Neural progenitor cell (in vitro differentiated cells): ENCODE measurements around the gene RBP4. TPM values are rescaled to one million over a fixed set of nuclear protein-coding genes. Genes with fewer than 3 reads are reported as not detected.

ENCODE experiments used
- DNase-seq: peaks from one replicate; pipeline ENCODE4 v3.0.0-alpha.2; 2016; ENCODE audit warnings: low spot score
- H2AFZ ChIP-seq: fragments of 200-600 bp; sonication (generic); replicated peaks from 2 replicates; pipeline ENCODE4 v1.6.1; 2016; ENCODE audit warnings: antibody characterized with exemption
- H3F3A ChIP-seq: fragments of 200-600 bp; sonication (generic); 2 replicates; pipeline ENCODE4 v1.6.1; 2016; ENCODE audit warnings: antibody characterized with exemption, low read depth
- H3K27ac ChIP-seq: fragments of 200-600 bp; sonication (generic); 2 replicates; pipeline ENCODE4 v1.5.1; 2016; ENCODE audit warnings: mild to moderate bottlenecking
- H3K27me3 ChIP-seq: fragments of 200-600 bp; sonication (generic); 2 replicates; pipeline ENCODE4 v1.6.1; 2016; ENCODE audit warnings: mild to moderate bottlenecking, moderate library complexity
- H3K36me3 ChIP-seq: fragments of 200-600 bp; sonication (generic); 2 replicates; pipeline ENCODE4 v1.5.1; 2016
- H3K4me1 ChIP-seq: fragments of 200-600 bp; sonication (generic); 2 replicates; pipeline ENCODE4 v1.6.1; 2016; ENCODE audit warnings: mixed run types
- H3K4me2 ChIP-seq: fragments of 200-600 bp; sonication (generic); 2 replicates; pipeline ENCODE4 v1.6.1; 2016
- H3K4me3 ChIP-seq: fragments of 200-600 bp; sonication (generic); 2 replicates; pipeline ENCODE4 v1.5.1; 2016
- H3K79me2 ChIP-seq: fragments of 200-600 bp; sonication (generic); 2 replicates; pipeline ENCODE4 v1.6.1; 2016; ENCODE audit warnings: low read depth
- H3K9ac ChIP-seq: fragments of 200-600 bp; sonication (generic); 2 replicates; pipeline ENCODE4 v1.6.1; 2016
- H3K9me3 ChIP-seq: fragments of 200-600 bp; sonication (generic); 2 replicates; pipeline ENCODE4 v1.5.1; 2016; ENCODE audit warnings: low read depth
- H4K20me1 ChIP-seq: fragments of 200-600 bp; sonication (generic); 2 replicates; pipeline ENCODE4 v1.6.1; 2016; ENCODE audit warnings: low read depth
- H3K27ac Mint-ChIP-seq: 3 replicates; pipeline ENCODE4 v1.8.0; 2021; ENCODE audit warnings: mixed read lengths
- H3K27me3 Mint-ChIP-seq: 2 replicates; pipeline ENCODE4 v1.8.0; 2022; ENCODE audit warnings: low read depth, mild to moderate bottlenecking, inconsistent platforms, moderate library complexity, mixed read lengths; ENCODE audit not compliant: insufficient read depth
- H3K36me3 Mint-ChIP-seq: 3 replicates; pipeline ENCODE4 v1.8.0; 2021; ENCODE audit warnings: mixed read lengths
- H3K4me1 Mint-ChIP-seq: 3 replicates; pipeline ENCODE4 v1.8.0; 2021; ENCODE audit warnings: mixed read lengths
- H3K4me3 Mint-ChIP-seq: 3 replicates; pipeline ENCODE4 v1.8.0; 2021; ENCODE audit warnings: mild to moderate bottlenecking, moderate library complexity, mixed read lengths
- H3K9me3 Mint-ChIP-seq: 3 replicates; pipeline ENCODE4 v1.8.0; 2020; ENCODE audit warnings: mixed read lengths
- CTCF ChIP-seq: fragments of 200-600 bp; sonication (generic); IDR thresholded peaks from 2 replicates; pipeline ENCODE4 v1.5.1; 2017; ENCODE audit warnings: antibody characterized with exemption, mild to moderate bottlenecking
- EZH2 ChIP-seq: fragments of 200-600 bp; sonication (generic); IDR thresholded peaks from 2 replicates; pipeline ENCODE4 v1.6.1; 2017; ENCODE audit warnings: antibody characterized with exemption, mild to moderate bottlenecking, moderate library complexity
- EZH2phosphoT487 ChIP-seq: fragments of 200-600 bp; sonication (generic); IDR thresholded peaks from 2 replicates; pipeline ENCODE4 v1.6.1; 2017; ENCODE audit warnings: antibody characterized with exemption
- total RNA-seq: library from RNA; depleted of rRNA; stranded (reverse); fragments of >200 nt; gene quantifications from 2 replicates; pipeline ENCODE4 v1.2.3, GENCODE V29; 2015; ENCODE audit warnings: low replicate concordance

Gene RBP4
- total RNA-seq, 1 donor from 2014 or later: 0.28 TPM

DNA sequence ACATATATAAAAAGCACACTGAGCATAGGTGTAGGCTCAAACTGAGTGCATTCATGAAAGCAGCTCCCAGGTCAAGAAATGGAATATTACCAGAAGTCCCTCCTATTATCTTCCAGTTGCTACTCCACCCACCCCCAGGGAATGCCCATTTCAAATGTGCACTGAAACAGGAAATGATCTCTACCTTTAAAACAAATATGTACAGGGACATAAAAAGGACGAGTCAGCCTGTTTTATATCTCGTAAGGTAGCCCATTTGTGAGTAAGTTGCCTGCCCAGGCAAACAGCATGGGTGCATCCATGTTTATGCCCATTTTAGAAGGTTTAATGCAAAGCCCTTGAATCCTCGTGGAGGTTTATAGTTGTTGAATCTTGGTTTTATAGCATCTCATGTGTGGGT is 24.1 kb downstream of the RBP4 start:
- H3K36me3 Mint-ChIP-seq: no peaks in the 10 kb centered on the region
- no peaks in the 10 kb centered on the region for H3K4me1 ChIP-seq
- peaks cover 22% of the 10 kb centered on the region for H3K27me3 Mint-ChIP-seq
- H3K79me2 ChIP-seq: no peaks in the 10 kb centered on the region
- TF ChIP-seq EZH2phosphoT487 (no peak), CTCF (no peak), EZH2 (no peak)
- H4K20me1 ChIP-seq: no peaks in the 10 kb centered on the region
- no peaks in the 10 kb centered on the region for H3K36me3 ChIP-seq
- peaks cover 31% of the 10 kb centered on the region for H3K27me3 ChIP-seq
- no peaks in the 10 kb centered on the region for H3F3A ChIP-seq
- H3K27ac ChIP-seq: no peak overlapping the region
- no peaks in the 10 kb centered on the region for H3K9me3 ChIP-seq
- no peak overlapping the region for H3K4me3 ChIP-seq
- H3K4me2 ChIP-seq: no peak overlapping the region
- no peak overlapping the region for H3K9ac ChIP-seq
- no peak overlapping the region for H3K27ac Mint-ChIP-seq
- H3K4me1 Mint-ChIP-seq: peaks cover 17% of the 10 kb centered on the region
- peaks cover 3% of the 10 kb centered on the region for H3K9me3 Mint-ChIP-seq
- no peak overlapping the region for H3K4me3 Mint-ChIP-seq
- DNase-seq: no peak
- H2AFZ ChIP-seq: no peak overlapping the region

GRCh38 chr10:93573924-93574323 is 27.1 kb downstream of the RBP4 start:
- H3K9ac ChIP-seq: no peak overlapping the region
- H2AFZ ChIP-seq: no peak overlapping the region
- no peak for TF ChIP-seq CTCF
- TF ChIP-seq EZH2: no peak
- TF ChIP-seq EZH2phosphoT487: no peak
- DNase-seq: no peak
- Mint-ChIP-seq H3K36me3 (no peaks in the 10 kb centered on the region), H3K4me3 (no peak overlapping the region), H3K9me3 (no peaks in the 10 kb centered on the region), H3K27ac (no peak overlapping the region), H3K4me1 (peaks cover 3% of the 10 kb centered on the region), H3K27me3 (peaks cover 35% of the 10 kb centered on the region)
- peaks cover 61% of the 10 kb centered on the region for H3K27me3 ChIP-seq
- no peak overlapping the region for H3K4me3 ChIP-seq
- no peak overlapping the region for H3K27ac ChIP-seq
- H3K4me2 ChIP-seq: no peak overlapping the region
- H3K4me1 ChIP-seq: no peaks in the 10 kb centered on the region
- H3F3A ChIP-seq: no peaks in the 10 kb centered on the region
- no peaks in the 10 kb centered on the region for H3K9me3 ChIP-seq
- H3K79me2 ChIP-seq: no peaks in the 10 kb centered on the region
- H4K20me1 ChIP-seq: no peaks in the 10 kb centered on the region
- H3K36me3 ChIP-seq: no peaks in the 10 kb centered on the region

DNA sequence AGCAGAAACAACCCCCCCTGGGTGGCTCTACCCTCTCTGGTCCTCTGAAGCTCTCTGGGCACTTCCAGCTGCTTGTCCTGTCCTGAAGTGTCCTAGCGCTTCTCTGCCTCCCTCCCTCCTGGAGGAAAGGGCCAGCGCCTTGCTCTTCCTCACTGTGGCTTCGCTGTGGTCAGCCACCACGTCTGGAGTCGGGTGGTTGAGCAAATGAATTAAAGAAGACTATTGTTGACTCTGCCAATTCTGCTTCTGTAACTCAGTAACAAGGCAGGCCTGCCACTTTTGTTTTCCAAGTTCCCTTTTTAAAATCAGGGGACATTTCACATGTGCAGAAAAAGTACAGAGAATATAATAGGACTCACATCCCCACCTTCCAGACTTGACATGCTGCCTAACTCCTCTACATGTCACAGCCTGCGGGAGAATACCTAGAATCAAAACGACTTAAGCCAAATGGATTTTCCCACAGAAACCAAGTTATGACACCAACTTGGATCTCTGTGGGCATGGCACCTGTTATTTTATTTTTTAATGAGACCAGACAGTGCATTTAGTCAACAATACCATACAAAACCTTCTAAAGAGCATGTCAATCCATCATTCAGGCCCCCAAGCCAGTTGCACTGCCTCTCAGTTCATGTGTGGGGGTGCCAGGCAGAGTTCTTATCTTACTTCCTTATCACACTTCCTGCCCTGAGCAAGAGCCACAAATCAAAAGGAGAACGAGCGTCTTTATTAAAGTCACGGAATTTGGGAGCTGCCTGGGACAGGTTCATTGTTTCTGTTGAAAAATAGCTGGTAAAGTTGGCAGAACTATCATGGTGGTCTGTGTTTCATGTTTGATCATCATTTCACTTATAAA is 27.8 kb downstream of the RBP4 start:
- H2AFZ ChIP-seq: no peak overlapping the region
- H3K27me3 Mint-ChIP-seq: peaks cover 41% of the 10 kb centered on the region

More for the DNA sequence above, 27.8 kb downstream of the RBP4 start:
- H3K4me1 ChIP-seq: no peaks in the 10 kb centered on the region
- no peaks in the 10 kb centered on the region for H3F3A ChIP-seq
- H3K4me2 ChIP-seq: no peak overlapping the region
- H3K4me3 ChIP-seq: no peak overlapping the region
- H3K4me1 Mint-ChIP-seq: no peaks in the 10 kb centered on the region
- peaks cover 68% of the 10 kb centered on the region for H3K27me3 ChIP-seq
- H3K9me3 ChIP-seq: no peaks in the 10 kb centered on the region
- no peaks in the 10 kb centered on the region for H3K36me3 ChIP-seq
- no peaks in the 10 kb centered on the region for H3K9me3 Mint-ChIP-seq
- no peaks in the 10 kb centered on the region for H3K79me2 ChIP-seq
- H3K9ac ChIP-seq: no peak overlapping the region
- no peak for DNase-seq
- no peaks in the 10 kb centered on the region for H4K20me1 ChIP-seq
- TF ChIP-seq EZH2phosphoT487: no peak
- TF ChIP-seq EZH2: no peak
- no peak for TF ChIP-seq CTCF
- no peaks in the 10 kb centered on the region for H3K36me3 Mint-ChIP-seq
- H3K27ac Mint-ChIP-seq: no peak overlapping the region
- no peak overlapping the region for H3K4me3 Mint-ChIP-seq
- H3K27ac ChIP-seq: no peak overlapping the region
